H1 (cell line): ENCODE measurements around the gene FHL2. TPM values are rescaled to one million over a fixed set of nuclear protein-coding genes. Genes with fewer than 3 reads are reported as not detected.

Experiments
- CTCF ChIA-PET: fragments of 300-600 bp; sonication (Branson Sonifier 250); formaldehyde crosslinking; loops from one replicate; lab custom pipeline; 2021; ENCODE audit not compliant: partially characterized antibody; lab: Charles Lee
- POLR2A ChIA-PET: fragments of 300-600 bp; sonication (Branson Sonifier 250); formaldehyde crosslinking; loops from one replicate; lab custom pipeline; 2021; ENCODE audit warnings: inconsistent platforms; ENCODE audit not compliant: partially characterized antibody; lab: Charles Lee
- DNase-seq, 2 experiments: peaks; one replicate each; pipeline versions ENCODE4 v3.0.0 to v3.0.0-alpha.2; 2010 to 2022; ENCODE audit warnings: low spot score in 2 of 2, low read depth in 1 of 2, mixed read lengths in 1 of 2
- FAIRE-seq: peaks from 2 replicates; lab custom pipeline; 2011; peaks lifted over from hg19 to GRCh38; lab: Jason Lieb, UNC
- H2AFZ ChIP-seq: 2 replicates; pipeline ENCODE4 v1.8.1; 2012; ENCODE audit warnings: low read length, inconsistent platforms
- H2AK5ac ChIP-seq: 2 replicates; pipeline ENCODE4 v1.6.1; 2013; ENCODE audit warnings: low read depth, low read length
- H2BK120ac ChIP-seq: replicated peaks from 2 replicates; pipeline ENCODE3; 2013; ENCODE audit warnings: low read depth, low read length, inconsistent platforms
- H2BK12ac ChIP-seq: 2 replicates; pipeline ENCODE4 v1.6.1; 2013; ENCODE audit warnings: low read depth, low read length
- H2BK15ac ChIP-seq: 2 replicates; pipeline ENCODE4 v1.6.1; 2013; ENCODE audit warnings: low read length
- H2BK20ac ChIP-seq: 2 replicates; pipeline ENCODE4 v1.6.1; 2013; ENCODE audit warnings: low read length
- H2BK5ac ChIP-seq: 2 replicates; pipeline ENCODE4 v1.6.1; 2013; ENCODE audit warnings: low read depth, low read length
- H3K14ac ChIP-seq: 2 replicates; pipeline ENCODE4 v1.6.1; 2013; ENCODE audit warnings: inconsistent platforms; ENCODE audit not compliant: insufficient read length
- H3K18ac ChIP-seq: 2 replicates; pipeline ENCODE4 v1.6.1; 2013; ENCODE audit warnings: low read length; ENCODE audit errors: extremely low read depth
- H3K23ac ChIP-seq: 2 replicates; pipeline ENCODE4 v1.6.1; 2013; ENCODE audit warnings: inconsistent platforms; ENCODE audit not compliant: insufficient read length
- H3K23me2 ChIP-seq: 2 replicates; pipeline ENCODE4 v1.6.1; 2013; ENCODE audit warnings: low read depth, low read length
- H3K27ac ChIP-seq: 2 replicates; pipeline ENCODE4 v1.6.1; 2011; ENCODE audit warnings: low read depth, low read length, inconsistent platforms
- H3K27me3 ChIP-seq, 4 experiments: replicated peaks in 1 of 4; 1 replicate in 1 of 4; 2 replicates in 3 of 4; pipeline versions ENCODE4 v1.6.1 to v1.8.1; 2011 to 2013; ENCODE audit warnings: low read length in 3 of 4, mild to moderate bottlenecking in 3 of 4, inconsistent platforms in 2 of 4, mixed read lengths in 2 of 4, moderate library complexity in 1 of 4; ENCODE audit not compliant: control insufficient read depth in 3 of 4, insufficient read depth in 3 of 4; ENCODE audit errors: extremely low read depth in 1 of 4
- H3K36me3 ChIP-seq, 4 experiments: 2 replicates each; pipeline versions ENCODE4 v1.6.1 to v1.8.1; 2011 to 2013; ENCODE audit warnings: mild to moderate bottlenecking in 4 of 4, low read length in 3 of 4, moderate library complexity in 2 of 4, control low read depth in 1 of 4, inconsistent platforms in 1 of 4; ENCODE audit not compliant: insufficient read depth in 4 of 4, control insufficient read depth in 2 of 4
- H3K4ac ChIP-seq: replicated peaks from 2 replicates; pipeline ENCODE3; 2013; ENCODE audit warnings: low read length, low read depth, mixed read lengths, inconsistent platforms; ENCODE audit not compliant: insufficient read length
- H3K4me1 ChIP-seq, 4 experiments: replicated peaks in 1 of 4; 1 replicate in 1 of 4; 2 replicates in 3 of 4; pipeline versions ENCODE4 v1.6.1 to v1.8.1; 2011 to 2013; ENCODE audit warnings: low read length in 3 of 4, inconsistent platforms in 2 of 4, mixed read lengths in 1 of 4; ENCODE audit not compliant: insufficient read depth in 4 of 4, control insufficient read depth in 3 of 4
- H3K4me2 ChIP-seq, 2 experiments: 2 replicates each; pipeline versions ENCODE4 v1.6.1 to v1.8.1; 2011 to 2013; ENCODE audit warnings: low read depth in 2 of 2, low read length in 2 of 2, control low read depth in 1 of 2, inconsistent platforms in 1 of 2, mild to moderate bottlenecking in 1 of 2; ENCODE audit not compliant: insufficient read depth in 1 of 2
- H3K4me3 ChIP-seq, 4 experiments: fragments of 200-600, 300-600 bp in 1 of 4; sonication (generic), shearing (Covaris generic), sonication (Bioruptor Twin) in 1 of 4; 2 replicates each; pipeline versions ENCODE4 v1.5.1 to v1.8.1; 2011 to 2016; ENCODE audit warnings: low read length in 4 of 4, low read depth in 3 of 4, control low read depth in 2 of 4, inconsistent platforms in 2 of 4, mild to moderate bottlenecking in 2 of 4, mixed read lengths in 1 of 4, moderate library complexity in 1 of 4; ENCODE audit not compliant: insufficient read depth in 2 of 4; ENCODE audit errors: extremely low read depth in 1 of 4
- H3K56ac ChIP-seq: replicated peaks from 2 replicates; pipeline ENCODE3; 2013; ENCODE audit warnings: low read depth, mild to moderate bottlenecking, mixed read lengths, low read length, inconsistent platforms; ENCODE audit not compliant: insufficient read length
- H3K79me1 ChIP-seq: 2 replicates; pipeline ENCODE4 v1.6.1; 2013; ENCODE audit warnings: low read depth, low read length, control low read depth
- H3K79me2 ChIP-seq, 2 experiments: 2 replicates each; pipeline versions ENCODE4 v1.6.1 to v1.8.1; 2012 to 2013; ENCODE audit warnings: low read length in 2 of 2, mild to moderate bottlenecking in 2 of 2, inconsistent platforms in 1 of 2; ENCODE audit not compliant: insufficient read depth in 2 of 2, control insufficient read depth in 1 of 2
- H3K9ac ChIP-seq, 4 experiments: replicated peaks in 1 of 4; 1 replicate in 1 of 4; 2 replicates in 3 of 4; pipeline versions ENCODE4 v1.6.1 to v1.8.1; 2011 to 2013; ENCODE audit warnings: low read depth in 3 of 4, low read length in 3 of 4, control low read depth in 2 of 4, mild to moderate bottlenecking in 2 of 4, moderate library complexity in 2 of 4, inconsistent platforms in 1 of 4; ENCODE audit errors: extremely low read depth in 1 of 4
- H3K9me3 ChIP-seq, 2 experiments: 2 replicates each; pipeline versions ENCODE4 v1.6.1 to v1.8.1; 2012 to 2013; ENCODE audit warnings: mild to moderate bottlenecking in 2 of 2, moderate library complexity in 2 of 2, control low read depth in 1 of 2, inconsistent platforms in 1 of 2, low read depth in 1 of 2, low read length in 1 of 2, mixed read lengths in 1 of 2; ENCODE audit not compliant: insufficient read depth in 2 of 2
- H4K20me1 ChIP-seq, 2 experiments: replicated peaks in 1 of 2; 2 replicates each; pipeline versions ENCODE3 to v1.8.1; 2011 to 2013; ENCODE audit warnings: inconsistent platforms in 2 of 2, low read length in 2 of 2, mild to moderate bottlenecking in 1 of 2; ENCODE audit not compliant: insufficient read depth in 2 of 2, control insufficient read depth in 1 of 2
- H4K5ac ChIP-seq: 2 replicates; pipeline ENCODE4 v1.6.1; 2013; ENCODE audit warnings: low read length, low read depth, mixed read lengths, inconsistent platforms; ENCODE audit not compliant: insufficient read length
- H4K8ac ChIP-seq: 2 replicates; pipeline ENCODE4 v1.8.0; 2013; ENCODE audit warnings: mild to moderate bottlenecking, moderate library complexity, low read length, inconsistent platforms; ENCODE audit not compliant: insufficient read depth; ENCODE audit errors: extremely low read depth
- H4K91ac ChIP-seq: replicated peaks from 2 replicates; pipeline ENCODE3; 2013; ENCODE audit warnings: low read length, mixed read lengths, inconsistent platforms; ENCODE audit not compliant: insufficient read length
- BACH1 ChIP-seq: IDR thresholded peaks from 2 replicates; pipeline ENCODE4 v1.6.1; 2012; ENCODE audit warnings: low read length, improper control_type of control experiment
- KDM1A ChIP-seq: fragments of 200-600, 300-600 bp; sonication (generic); IDR thresholded peaks from 2 replicates; pipeline ENCODE4 v1.7.1; 2016; ENCODE audit warnings: mild to moderate bottlenecking, low read length, borderline replicate concordance
- KDM5A ChIP-seq: fragments of 200-600 bp; IDR thresholded peaks from 2 replicates; pipeline ENCODE4 v1.7.1; 2012; ENCODE audit warnings: mild to moderate bottlenecking, low read length, inconsistent platforms, mixed read lengths
- NRF1 ChIP-seq: IDR thresholded peaks from 2 replicates; pipeline ENCODE4 v1.6.1; 2011; ENCODE audit warnings: mild to moderate bottlenecking, low read depth, low read length, improper control_type of control experiment
- POLR2AphosphoS5 ChIP-seq: IDR thresholded peaks from 2 replicates; pipeline ENCODE4 v1.6.1; 2011; ENCODE audit warnings: low read depth, low read length
- RFX5 ChIP-seq: IDR thresholded peaks from 2 replicates; pipeline ENCODE4 v1.6.1; 2011; ENCODE audit warnings: low read depth, low read length, improper control_type of control experiment, borderline replicate concordance
- SIN3A ChIP-seq, 2 experiments: IDR thresholded peaks in 1 of 2; conservative IDR thresholded peaks in 1 of 2; 2 replicates each; pipeline ENCODE4 v1.6.1; 2011 to 2012; ENCODE audit warnings: low read length in 2 of 2, improper control_type of control experiment in 1 of 2, low read depth in 1 of 2, mild to moderate bottlenecking in 1 of 2
- WGBS, 2 experiments: shearing (Covaris generic) in 1 of 2; methylation state at CpG; one replicate each; pipeline versions ENCODE4 v1.1.6 to v1.1.7; 2013 to 2015; ENCODE audit warnings: low lambda C conversion rate in 2 of 2, mixed read lengths in 2 of 2, inconsistent platforms in 1 of 2, low coverage in 1 of 2, missing lambda C conversion rate in 1 of 2; ENCODE audit not compliant: insufficient replicate concordance in 2 of 2, insufficient coverage in 1 of 2, insufficient read length in 1 of 2; ENCODE audit errors: extremely low coverage in 1 of 2, missing lambda C conversion rate in 1 of 2; 5-methylcytosine and 5-hydroxymethylcytosine counted together
- polyA plus RNA-seq, 7 experiments: library from polyadenylated mRNA; depleted of rRNA in 3 of 7; stranded (reverse) in 5 of 7; unstranded in 2 of 7; fragments of >200 nt in 5 of 7; fragments of 200-250 nt in 2 of 7; gene quantifications; 1 replicate in 5 of 7; 2 replicates in 1 of 7; 4 replicates in 1 of 7; pipeline versions ENCODE4 v1.2.1 to v1.2.3, GENCODE V29; 2011 to 2013; ENCODE audit warnings: missing spikeins in 2 of 7, mixed read lengths in 2 of 7
- total RNA-seq: library from RNA; stranded (reverse); fragmentation: NEBNext Ultra II Directional; extraction: Animal tissue kit (Norgen Biotek cat#: 25700); gene quantifications from 2 replicates; pipeline ENCODE4 v1.2.1, GENCODE V29; 2021

FHL2 gene
- total and polyA plus RNA-seq, 2 of the 8 experiments (the other 6 are each of a cell fraction or from before 2014, with no cell fraction given): 33.2 to 64.3 TPM

DNA sequence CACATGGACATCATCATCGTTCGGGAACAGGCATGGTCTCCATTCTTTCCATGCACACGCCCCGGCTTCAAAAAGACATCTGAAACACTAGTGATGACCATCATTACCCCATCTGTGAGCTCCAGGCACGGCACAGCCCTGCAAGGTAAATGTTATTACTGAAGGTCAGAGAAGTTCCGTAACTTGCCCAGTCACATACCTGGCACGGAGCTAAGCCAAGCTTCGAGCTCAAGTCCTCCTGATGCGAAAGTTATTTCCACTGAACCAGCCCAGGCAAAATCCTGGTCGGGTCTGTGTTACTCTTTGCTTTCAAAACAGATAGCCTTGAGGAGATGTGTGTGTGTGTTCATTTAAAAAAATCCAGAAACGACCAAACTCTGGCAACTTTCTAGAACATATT is 22.8 kb downstream of the FHL2 start:
- no peak overlapping the region for H3K4me3 ChIP-seq
- H3K14ac ChIP-seq: no peak overlapping the region
- CTCF ChIA-PET: interaction anchor here (0.5 to 6.6 kb wide), 2 partner anchors 144 to 198 kb away, joined by 3 to 67 read pairs; no protein-coding TSS in a partner anchor
- FAIRE-seq (no peak), DNase-seq (no peak)
- no peak overlapping the region for H4K8ac ChIP-seq
- H2BK12ac ChIP-seq: no peak overlapping the region
- H3K4ac ChIP-seq: no peak overlapping the region
- H2BK5ac ChIP-seq: no peak overlapping the region
- H3K9me3 ChIP-seq: no peaks in the 10 kb centered on the region
- H3K79me1 ChIP-seq: no peaks in the 10 kb centered on the region
- H2BK15ac ChIP-seq: no peak overlapping the region
- no peak overlapping the region for H4K91ac ChIP-seq
- H3K4me1 ChIP-seq: no peaks in the 10 kb centered on the region; a peak in 2 of 7 replicates
- no peak overlapping the region for H3K9ac ChIP-seq
- no peak overlapping the region for H3K27ac ChIP-seq
- H3K23me2 ChIP-seq: no peaks in the 10 kb centered on the region
- WGBS, 2 experiments: 94% methylated on average over 11 of the region's 11 CpGs; no CpG with 5 or more reads in 1 of the 2 experiments
- peaks cover 0 to 19% (median 1%) of the 10 kb centered on the region in 4 experiments; a peak in 4 of 8 replicates for H3K36me3 ChIP-seq
- no peak overlapping the region for H4K5ac ChIP-seq
- no peak overlapping the region for H2BK120ac ChIP-seq
- no peak for TF ChIP-seq POLR2AphosphoS5
- TF ChIP-seq KDM5A: no peak
- TF ChIP-seq RFX5: no peak
- TF ChIP-seq NRF1: no peak
- no peak for TF ChIP-seq SIN3A (conservative IDR thresholded peaks at IDR 0.05 in 1 of 2, IDR thresholded peaks at IDR 0.05 in 1 of 2; ENCODE audit: low read depth in 1 of 2, low read length in 2 of 2)
- TF ChIP-seq KDM1A: no peak
- no peak for TF ChIP-seq BACH1
- H4K20me1 ChIP-seq: no peaks in the 10 kb centered on the region
- no peaks in the 10 kb centered on the region for H3K79me2 ChIP-seq
- H3K23ac ChIP-seq: no peak overlapping the region
- no peak overlapping the region for H3K56ac ChIP-seq
- H3K4me2 ChIP-seq: no peak overlapping the region
- H3K18ac ChIP-seq: no peak overlapping the region
- no peak overlapping the region for H2AFZ ChIP-seq
- POLR2A ChIA-PET: interaction anchor here (0.8 to 1.0 kb wide), 2 partner anchors 9 to 16 kb away, joined by 3 to 4 read pairs; no protein-coding TSS in a partner anchor
- H2BK20ac ChIP-seq: no peak overlapping the region
- H2AK5ac ChIP-seq: no peak overlapping the region
- no peaks in the 10 kb centered on the region for H3K27me3 ChIP-seq
